ENCODE results near the gene CCDC88C.

DNA sequence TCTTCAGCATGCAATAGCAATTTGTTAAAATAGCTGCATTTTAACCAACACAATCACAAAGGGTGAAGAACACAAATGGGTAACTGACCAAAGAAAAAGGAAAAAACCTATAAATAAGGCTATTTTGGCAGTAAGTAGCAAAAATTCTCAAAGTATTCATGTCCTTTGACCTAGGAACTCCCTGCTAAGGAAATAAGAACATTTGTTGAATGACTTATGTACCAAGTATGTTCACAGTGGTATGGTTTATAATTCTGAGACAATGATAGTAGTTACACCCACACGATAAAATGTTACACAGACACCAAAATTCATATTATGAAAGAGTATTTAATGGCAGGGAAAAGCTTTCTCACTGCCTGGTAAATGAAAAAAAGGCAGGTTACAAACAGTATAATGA is 16.9 kb downstream of the CCDC88C start:
- TF ChIP-seq, protein P1, sequence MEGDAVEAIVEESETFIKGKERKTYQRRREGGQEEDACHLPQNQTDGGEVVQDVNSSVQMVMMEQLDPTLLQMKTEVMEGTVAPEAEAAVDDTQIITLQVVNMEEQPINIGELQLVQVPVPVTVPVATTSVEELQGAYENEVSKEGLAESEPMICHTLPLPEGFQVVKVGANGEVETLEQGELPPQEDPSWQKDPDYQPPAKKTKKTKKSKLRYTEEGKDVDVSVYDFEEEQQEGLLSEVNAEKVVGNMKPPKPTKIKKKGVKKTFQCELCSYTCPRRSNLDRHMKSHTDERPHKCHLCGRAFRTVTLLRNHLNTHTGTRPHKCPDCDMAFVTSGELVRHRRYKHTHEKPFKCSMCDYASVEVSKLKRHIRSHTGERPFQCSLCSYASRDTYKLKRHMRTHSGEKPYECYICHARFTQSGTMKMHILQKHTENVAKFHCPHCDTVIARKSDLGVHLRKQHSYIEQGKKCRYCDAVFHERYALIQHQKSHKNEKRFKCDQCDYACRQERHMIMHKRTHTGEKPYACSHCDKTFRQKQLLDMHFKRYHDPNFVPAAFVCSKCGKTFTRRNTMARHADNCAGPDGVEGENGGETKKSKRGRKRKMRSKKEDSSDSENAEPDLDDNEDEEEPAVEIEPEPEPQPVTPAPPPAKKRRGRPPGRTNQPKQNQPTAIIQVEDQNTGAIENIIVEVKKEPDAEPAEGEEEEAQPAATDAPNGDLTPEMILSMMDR (IDR thresholded peaks at IDR 0.05; ENCODE audit: low read depth, low read length) = no peak
- TF ChIP-seq EZH2phosphoT487 (IDR thresholded peaks at IDR 0.05; ENCODE audit: low read depth) = no peak

Data from OCI-LY3 (cell line).